GM19372 (cell line): ENCODE measurements around the gene COL9A1.
"Not testable (repeated sequence)": the region's sequence is repeated elsewhere in the genome, so short reads cannot be mapped to it uniquely, and the experiment has no call there.

Experiments
- ATAC-seq: cut with Tn5 transposase; IDR thresholded peaks from one replicate; pipeline ENCODE4 v1.9.1; 2021; ENCODE audit warnings: mild to moderate bottlenecking, low read depth, moderate library complexity; ENCODE audit not compliant: unreplicated experiment

Gene COL9A1

GRCh38 chr6:70303034-70303525, at the start of gene COL9A1:
TSS of gene COL9A1 (minus strand) at chr6:70303084. CDS start at chr6:70302924, 160 bp downstream.
- no peak for ATAC-seq

- ATAC-seq = no peak
Measured at GRCh38 chr6:70351461-70351860, 48.6 kb upstream of the COL9A1 start.

GRCh38 chr6:70345619-70346018, 42.7 kb upstream of the COL9A1 start:
- no peak for ATAC-seq

- ATAC-seq = no peak
Measured at GRCh38 chr6:70343313-70343712, 40.4 kb upstream of the COL9A1 start.

- ATAC-seq = not testable (repeated sequence)
Measured at GRCh38 chr6:70339810-70340209, 36.9 kb upstream of the COL9A1 start.

GRCh38 chr6:70338775-70339174, 35.9 kb upstream of the COL9A1 start:
- no peak for ATAC-seq

GRCh38 chr6:70337743-70338105, 34.8 kb upstream of the COL9A1 start:
- no peak for ATAC-seq

- no peak for ATAC-seq
Measured at GRCh38 chr6:70336996-70337742, 34.3 kb upstream of the COL9A1 start.

GRCh38 chr6:70327036-70327435, 24.2 kb upstream of the COL9A1 start:
- ATAC-seq = no peak

GRCh38 chr6:70325009-70325408, 22.1 kb upstream of the COL9A1 start:
- no peak for ATAC-seq

GRCh38 chr6:70317799-70318198, 14.9 kb upstream of the COL9A1 start:
- not testable (repeated sequence) for ATAC-seq

GRCh38 chr6:70315079-70315751, 12.3 kb upstream of the COL9A1 start:
- ATAC-seq = no peak

GRCh38 chr6:70314296-70314695, 11.4 kb upstream of the COL9A1 start:
- no peak for ATAC-seq

GRCh38 chr6:70312165-70312745, 9.4 kb upstream of the COL9A1 start:
- no peak for ATAC-seq

- no peak for ATAC-seq
Measured at GRCh38 chr6:70310063-70310694, 7.3 kb upstream of the COL9A1 start.

- ATAC-seq = no peak
Measured at GRCh38 chr6:70309243-70309642, 6.4 kb upstream of the COL9A1 start.

- ATAC-seq = not testable (repeated sequence)
Measured at GRCh38 chr6:70308142-70308541, 5.3 kb upstream of the COL9A1 start.

- no peak for ATAC-seq
Measured at GRCh38 chr6:70307008-70307407, 4.1 kb upstream of the COL9A1 start.

GRCh38 chr6:70304616-70305015, 1.7 kb upstream of the COL9A1 start:
- ATAC-seq = no peak

- ATAC-seq = no peak
Measured at GRCh38 chr6:70299456-70299855, 3.4 kb downstream of the COL9A1 start.

- ATAC-seq = no peak
Measured at GRCh38 chr6:70298068-70298467, 4.8 kb downstream of the COL9A1 start.
